HepG2 (cell line): ENCODE measurements around the gene MLH1. TPM values are rescaled to one million over a fixed set of nuclear protein-coding genes. Genes with fewer than 3 reads are reported as not detected.

ENCODE experiments used
- ARNT ChIP-seq: fragments of 450-650 bp; IDR thresholded peaks from 2 replicates; pipeline ENCODE4 v1.6.1; 2017
- CERS6 ChIP-seq: sonication (generic); formaldehyde crosslinking; IDR thresholded peaks from 2 replicates; pipeline ENCODE4 v1.5.0; 2020; ENCODE audit warnings: missing genetic modification reagents
- DPF2 ChIP-seq: sonication (generic); formaldehyde crosslinking; IDR thresholded peaks from 2 replicates; pipeline ENCODE4 v1.4.0; 2020; ENCODE audit warnings: mild to moderate bottlenecking, low read depth, missing genetic modification reagents, borderline replicate concordance
- FOXK1 ChIP-seq: sonication (generic); formaldehyde crosslinking; IDR thresholded peaks from 2 replicates; pipeline ENCODE4 v1.4.0; 2020; ENCODE audit warnings: low read depth, missing genetic modification reagents, borderline replicate concordance
- MBNL3 ChIP-seq: fragments of 250-450 bp; sonication (Bioruptor Pico); conservative IDR thresholded peaks from 2 replicates; pipeline ENCODE4 v1.8.0; 2022; ENCODE audit warnings: mild to moderate bottlenecking, inconsistent platforms
- NCOA5 ChIP-seq: sonication (generic); formaldehyde crosslinking; IDR thresholded peaks from 2 replicates; pipeline ENCODE4 v1.4.0; 2020; ENCODE audit warnings: missing genetic modification reagents
- NFE2 ChIP-seq: sonication (generic); formaldehyde crosslinking; IDR thresholded peaks from 2 replicates; pipeline ENCODE4 v1.4.0; 2020; ENCODE audit warnings: missing genetic modification reagents
- RFXANK ChIP-seq: IDR thresholded peaks from 2 replicates; pipeline ENCODE4 v1.6.1; 2016
- SMAD1 ChIP-seq: sonication (generic); formaldehyde crosslinking; IDR thresholded peaks from 2 replicates; pipeline ENCODE4 v1.4.0; 2020; ENCODE audit warnings: missing genetic modification reagents, low read depth, mild to moderate bottlenecking, borderline replicate concordance
- THAP11 ChIP-seq: IDR thresholded peaks from 2 replicates; pipeline ENCODE4 v1.6.1; 2016; ENCODE audit warnings: missing biosample characterization, missing genetic modification reagents
- ZBTB34 ChIP-seq: sonication (generic); formaldehyde crosslinking; IDR thresholded peaks from 2 replicates; pipeline ENCODE4 v1.8.0; 2022; ENCODE audit warnings: mild to moderate bottlenecking, missing genetic modification reagents
- ZBTB38 ChIP-seq: sonication (generic); formaldehyde crosslinking; IDR thresholded peaks from 2 replicates; pipeline ENCODE4 v1.5.1; 2020; ENCODE audit warnings: mild to moderate bottlenecking, missing genetic modification reagents
- ZBTB42 ChIP-seq: sonication (generic); formaldehyde crosslinking; IDR thresholded peaks from 2 replicates; pipeline ENCODE4 v1.5.0; 2020; ENCODE audit warnings: mild to moderate bottlenecking, missing genetic modification reagents
- ZBTB7B ChIP-seq: sonication (generic); formaldehyde crosslinking; IDR thresholded peaks from 2 replicates; pipeline ENCODE4 v1.4.0; 2020; ENCODE audit warnings: missing genetic modification reagents
- ZNF317 ChIP-seq: sonication (generic); formaldehyde crosslinking; IDR thresholded peaks from 2 replicates; pipeline ENCODE4 v1.5.0; 2020; ENCODE audit warnings: mild to moderate bottlenecking, missing genetic modification reagents
- ZNF577 ChIP-seq: sonication (generic); formaldehyde crosslinking; IDR thresholded peaks from 2 replicates; pipeline ENCODE4 v1.4.0; 2020; ENCODE audit warnings: mild to moderate bottlenecking, low read depth, missing genetic modification reagents, borderline replicate concordance
- polyA plus RNA-seq, 8 experiments: library from polyadenylated mRNA; depleted of rRNA in 3 of 8; stranded (reverse) in 7 of 8; unstranded in 1 of 8; fragments of >200 nt; fragmentation: Illumina TruSeq in 4 of 8; extraction: Trizol in 4 of 8; gene quantifications; 2 replicates each; pipeline versions ENCODE4 v1.2.1 to v1.2.3, GENCODE V29; 2011 to 2016; ENCODE audit warnings: low read depth in 4 of 8, missing spikeins in 1 of 8, mixed read lengths in 1 of 8; ENCODE audit not compliant: insufficient read depth in 1 of 8
- total RNA-seq, 5 experiments: library from RNA; depleted of rRNA; stranded (reverse); fragments of >200 nt; fragmentation: Illumina TruSeq; extraction: Trizol; gene quantifications; 2 replicates each; pipeline ENCODE4 v1.2.3, GENCODE V29; 2016; ENCODE audit warnings: low read depth in 1 of 5
- TF ChIP-seq, protein P1 (sequence below): sonication (generic); formaldehyde crosslinking; conservative IDR thresholded peaks from 2 replicates; pipeline ENCODE4 v1.8.0; 2022; ENCODE audit warnings: mild to moderate bottlenecking, moderate library complexity, missing genetic modification reagents
- TF ChIP-seq, protein P2 (sequence below), 2 experiments: fragments of 450-650 bp in 1 of 2; sonication (generic) in 1 of 2; formaldehyde crosslinking; IDR thresholded peaks; 2 replicates each; pipeline versions ENCODE4 v1.5.0 to v1.8.0; 2020 to 2022; ENCODE audit warnings: mild to moderate bottlenecking in 1 of 2, missing genetic modification reagents in 1 of 2
- TF ChIP-seq, protein P3 (sequence below): IDR thresholded peaks from 2 replicates; pipeline ENCODE4 v1.6.1; 2016; ENCODE audit warnings: low read depth, borderline replicate concordance
- TF ChIP-seq, protein P4 (sequence below): sonication (generic); formaldehyde crosslinking; IDR thresholded peaks from 2 replicates; pipeline ENCODE4 v1.4.0; 2020; ENCODE audit warnings: missing genetic modification reagents, borderline replicate concordance
- TF ChIP-seq, protein P5 (sequence below): sonication (generic); formaldehyde crosslinking; IDR thresholded peaks from 2 replicates; pipeline ENCODE4 v1.4.0; 2020; ENCODE audit warnings: mild to moderate bottlenecking, low read depth, missing genetic modification reagents

Gene MLH1
- total and polyA plus RNA-seq, 2 of the 13 experiments (the other 11 are each of a cell fraction or from before 2014, with no cell fraction given) = 29.5 to 70.8 TPM

- TF ChIP-seq FOXK1 (CRISPR knock-in tag) (no peak; the same call in 1 of the 2 replicates), NCOA5 (CRISPR knock-in tag) (no peak), ZBTB42 (CRISPR knock-in tag) (0 out of 2 replicates have a peak, but pooled peaks have one; percentile 66), CERS6 (no peak), ZBTB38 (CRISPR knock-in tag) (peak; percentile 79), MBNL3 (CRISPR knock-in tag) (0 out of 2 replicates have a peak, but pooled peaks have one; percentile 54), THAP11 (no peak; the same call in 1 of the 2 replicates), NFE2 (CRISPR knock-in tag) (no peak), ZNF317 (CRISPR knock-in tag) (peak; percentile 76), ARNT (no peak), ZNF577 (CRISPR knock-in tag) (no peak), ZBTB7B (peak; percentile 24; the same call in 1 of the 2 replicates), DPF2 (no peak), ZBTB34 (CRISPR knock-in tag) (peak; percentile 88; the same call in 1 of the 2 replicates), RFXANK (CRISPR knock-in tag) (no peak), SMAD1 (CRISPR knock-in tag) (no peak)
- TF ChIP-seq, protein P1, sequence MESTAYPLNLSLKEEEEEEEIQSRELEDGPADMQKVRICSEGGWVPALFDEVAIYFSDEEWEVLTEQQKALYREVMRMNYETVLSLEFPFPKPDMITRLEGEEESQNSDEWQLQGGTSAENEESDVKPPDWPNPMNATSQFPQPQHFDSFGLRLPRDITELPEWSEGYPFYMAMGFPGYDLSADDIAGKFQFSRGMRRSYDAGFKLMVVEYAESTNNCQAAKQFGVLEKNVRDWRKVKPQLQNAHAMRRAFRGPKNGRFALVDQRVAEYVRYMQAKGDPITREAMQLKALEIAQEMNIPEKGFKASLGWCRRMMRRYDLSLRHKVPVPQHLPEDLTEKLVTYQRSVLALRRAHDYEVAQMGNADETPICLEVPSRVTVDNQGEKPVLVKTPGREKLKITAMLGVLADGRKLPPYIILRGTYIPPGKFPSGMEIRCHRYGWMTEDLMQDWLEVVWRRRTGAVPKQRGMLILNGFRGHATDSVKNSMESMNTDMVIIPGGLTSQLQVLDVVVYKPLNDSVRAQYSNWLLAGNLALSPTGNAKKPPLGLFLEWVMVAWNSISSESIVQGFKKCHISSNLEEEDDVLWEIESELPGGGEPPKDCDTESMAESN (CRISPR knock-in tag) = no peak; the same call in none of the 2 replicates
- TF ChIP-seq, protein P2, sequence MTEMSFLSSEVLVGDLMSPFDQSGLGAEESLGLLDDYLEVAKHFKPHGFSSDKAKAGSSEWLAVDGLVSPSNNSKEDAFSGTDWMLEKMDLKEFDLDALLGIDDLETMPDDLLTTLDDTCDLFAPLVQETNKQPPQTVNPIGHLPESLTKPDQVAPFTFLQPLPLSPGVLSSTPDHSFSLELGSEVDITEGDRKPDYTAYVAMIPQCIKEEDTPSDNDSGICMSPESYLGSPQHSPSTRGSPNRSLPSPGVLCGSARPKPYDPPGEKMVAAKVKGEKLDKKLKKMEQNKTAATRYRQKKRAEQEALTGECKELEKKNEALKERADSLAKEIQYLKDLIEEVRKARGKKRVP (CRISPR knock-in tag; IDR thresholded peaks at IDR 0.05) = 0 out of 4 replicates have a peak, but pooled peaks of 1 of the 2 experiments have one; percentile 30
- TF ChIP-seq, protein P3, sequence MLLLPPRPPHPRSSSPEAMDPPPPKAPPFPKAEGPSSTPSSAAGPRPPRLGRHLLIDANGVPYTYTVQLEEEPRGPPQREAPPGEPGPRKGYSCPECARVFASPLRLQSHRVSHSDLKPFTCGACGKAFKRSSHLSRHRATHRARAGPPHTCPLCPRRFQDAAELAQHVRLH = peak; percentile 65; the same call in 1 of the 2 replicates
- TF ChIP-seq, protein P4, sequence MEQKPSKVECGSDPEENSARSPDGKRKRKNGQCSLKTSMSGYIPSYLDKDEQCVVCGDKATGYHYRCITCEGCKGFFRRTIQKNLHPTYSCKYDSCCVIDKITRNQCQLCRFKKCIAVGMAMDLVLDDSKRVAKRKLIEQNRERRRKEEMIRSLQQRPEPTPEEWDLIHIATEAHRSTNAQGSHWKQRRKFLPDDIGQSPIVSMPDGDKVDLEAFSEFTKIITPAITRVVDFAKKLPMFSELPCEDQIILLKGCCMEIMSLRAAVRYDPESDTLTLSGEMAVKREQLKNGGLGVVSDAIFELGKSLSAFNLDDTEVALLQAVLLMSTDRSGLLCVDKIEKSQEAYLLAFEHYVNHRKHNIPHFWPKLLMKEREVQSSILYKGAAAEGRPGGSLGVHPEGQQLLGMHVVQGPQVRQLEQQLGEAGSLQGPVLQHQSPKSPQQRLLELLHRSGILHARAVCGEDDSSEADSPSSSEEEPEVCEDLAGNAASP (CRISPR knock-in tag) = peak; percentile 60
- TF ChIP-seq, protein P5, sequence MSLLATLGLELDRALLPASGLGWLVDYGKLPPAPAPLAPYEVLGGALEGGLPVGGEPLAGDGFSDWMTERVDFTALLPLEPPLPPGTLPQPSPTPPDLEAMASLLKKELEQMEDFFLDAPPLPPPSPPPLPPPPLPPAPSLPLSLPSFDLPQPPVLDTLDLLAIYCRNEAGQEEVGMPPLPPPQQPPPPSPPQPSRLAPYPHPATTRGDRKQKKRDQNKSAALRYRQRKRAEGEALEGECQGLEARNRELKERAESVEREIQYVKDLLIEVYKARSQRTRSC (CRISPR knock-in tag) = 0 out of 2 replicates have a peak, but pooled peaks have one; percentile 73
Observed at GRCh38 chr3:36992806-36993325, 452 bp upstream of the MLH1 start, which contains the start of gene EPM2AIP1 (continued).
